Erythroblast (primary cell): ENCODE results near the gene CALN1.

Experiments used
- GATA1 ChIP-seq: IDR thresholded peaks from 2 replicates; pipeline ENCODE4 v1.6.1; 2011; ENCODE audit warnings: low read depth, mild to moderate bottlenecking, control low read depth, low read length, moderate library complexity
- POLR2A ChIP-seq: IDR thresholded peaks from 2 replicates; pipeline ENCODE4 v1.6.1; 2011; ENCODE audit warnings: mild to moderate bottlenecking, low read length

GRCh38 chr7:71804256-71804655 lies 607.9 kb downstream of the CALN1 start:
- no peak for TF ChIP-seq POLR2A
- no peak for TF ChIP-seq GATA1
